Islet precursor cell (in vitro differentiated cells): ENCODE measurements around the gene SYT2.

Experiments
- DNase-seq: peaks from one replicate; pipeline ENCODE4 v3.0.0-alpha.2; 2018

SYT2 gene

GRCh38 chr1:202703191-202703590 lies 7.1 kb downstream of the SYT2 start:
- no peak for DNase-seq

- DNase-seq = no peak
Observed at GRCh38 chr1:202702088-202702487, 8.2 kb downstream of the SYT2 start.

- DNase-seq = no peak
Observed at GRCh38 chr1:202701200-202701599, 9.1 kb downstream of the SYT2 start.

GRCh38 chr1:202700061-202700460 lies 10.2 kb downstream of the SYT2 start:
- no peak for DNase-seq

- DNase-seq = no peak
Observed at GRCh38 chr1:202698276-202698675, 12.0 kb downstream of the SYT2 start.

- DNase-seq = no peak
Observed at GRCh38 chr1:202697038-202697437, 13.2 kb downstream of the SYT2 start.

- no peak for DNase-seq
Observed at GRCh38 chr1:202694314-202694713, 15.9 kb downstream of the SYT2 start.

GRCh38 chr1:202692959-202693555 lies 17.2 kb downstream of the SYT2 start:
- DNase-seq = peak; percentile 85

- DNase-seq = no peak
Observed at GRCh38 chr1:202691816-202692215, 18.4 kb downstream of the SYT2 start.

GRCh38 chr1:202689493-202690342 lies 20.5 kb downstream of the SYT2 start:
- no peak for DNase-seq

GRCh38 chr1:202689082-202689481 lies 21.2 kb downstream of the SYT2 start:
- DNase-seq = no peak

GRCh38 chr1:202688401-202688800 lies 21.9 kb downstream of the SYT2 start:
- no peak for DNase-seq

- DNase-seq = no peak
Observed at GRCh38 chr1:202687798-202688197, 22.5 kb downstream of the SYT2 start.

- DNase-seq = no peak
Observed at GRCh38 chr1:202687370-202687769, 22.9 kb downstream of the SYT2 start.

GRCh38 chr1:202685641-202686040 lies 24.6 kb downstream of the SYT2 start:
- peak; percentile 65 for DNase-seq

- DNase-seq = no peak
Observed at GRCh38 chr1:202684716-202685115, 25.5 kb downstream of the SYT2 start.

GRCh38 chr1:202683029-202683428 lies 27.2 kb downstream of the SYT2 start:
- no peak for DNase-seq

- DNase-seq = no peak
Observed at GRCh38 chr1:202682477-202682876, 27.8 kb downstream of the SYT2 start.

- DNase-seq = no peak
Observed at GRCh38 chr1:202681736-202682420, 28.4 kb downstream of the SYT2 start.

- DNase-seq = no peak
Observed at GRCh38 chr1:202680586-202681352, 29.5 kb downstream of the SYT2 start.

- DNase-seq = no peak
Observed at GRCh38 chr1:202679406-202680177, 30.7 kb downstream of the SYT2 start.

- no peak for DNase-seq
Observed at GRCh38 chr1:202677433-202677832, 32.8 kb downstream of the SYT2 start.
